HG03060 (cell line): ENCODE measurements around the gene SOS1.

Experiments
- ATAC-seq: cut with Tn5 transposase; IDR thresholded peaks from one replicate; pipeline ENCODE4 v1.9.1; 2021; ENCODE audit warnings: low read depth, moderate number of reproducible peaks; ENCODE audit not compliant: unreplicated experiment

Gene SOS1

GRCh38 chr2:39050109-39050508 lies 70.7 kb downstream of the SOS1 start:
- no peak for ATAC-seq

- ATAC-seq: no peak
Observed at GRCh38 chr2:39039072-39039471, 81.8 kb downstream of the SOS1 start.

GRCh38 chr2:39033980-39034379 lies 86.9 kb downstream of the SOS1 start:
- ATAC-seq: no peak

GRCh38 chr2:39027421-39027820 lies 93.4 kb downstream of the SOS1 start:
- ATAC-seq: no peak

GRCh38 chr2:39024833-39025232 lies 96.0 kb downstream of the SOS1 start:
- no peak for ATAC-seq

GRCh38 chr2:39023649-39024048 lies 97.2 kb downstream of the SOS1 start:
- ATAC-seq: no peak

GRCh38 chr2:39022642-39023235 lies 98.1 kb downstream of the SOS1 start:
- ATAC-seq: no peak

GRCh38 chr2:39020383-39020782 lies 100.5 kb downstream of the SOS1 start:
- ATAC-seq: no peak

GRCh38 chr2:39018638-39019037 lies 102.2 kb downstream of the SOS1 start:
- ATAC-seq: no peak

GRCh38 chr2:39017334-39017733 lies 103.5 kb downstream of the SOS1 start:
- ATAC-seq: no peak

- ATAC-seq: no peak
Observed at GRCh38 chr2:39015424-39015823, 105.4 kb downstream of the SOS1 start.

- no peak for ATAC-seq
Observed at GRCh38 chr2:39013871-39014270, 107.0 kb downstream of the SOS1 start.

- ATAC-seq: no peak
Observed at GRCh38 chr2:39008665-39009064, 112.2 kb downstream of the SOS1 start.

- no peak for ATAC-seq
Observed at GRCh38 chr2:39007875-39008504, 112.9 kb downstream of the SOS1 start.

- no peak for ATAC-seq
Observed at GRCh38 chr2:39000552-39000951, 120.3 kb downstream of the SOS1 start.

- no peak for ATAC-seq
Observed at GRCh38 chr2:38997781-38998180, 123.1 kb downstream of the SOS1 start.

- no peak for ATAC-seq
Observed at GRCh38 chr2:38991899-38992298, 129.0 kb downstream of the SOS1 start.

GRCh38 chr2:38988716-38989115 lies 132.1 kb downstream of the SOS1 start:
- no peak for ATAC-seq

- ATAC-seq: no peak
Observed at GRCh38 chr2:38982498-38982897, 138.4 kb downstream of the SOS1 start.

- ATAC-seq: no peak
Observed at GRCh38 chr2:38981670-38982357, 139.0 kb downstream of the SOS1 start.

GRCh38 chr2:38981003-38981669 lies 139.7 kb downstream of the SOS1 start:
- ATAC-seq: no peak
